GM18519 (cell line): Measurements from ENCODE around the gene SDK2.

ENCODE experiments used
- ATAC-seq: cut with Tn5 transposase; IDR thresholded peaks from one replicate; pipeline ENCODE4 v1.9.1; 2021; ENCODE audit warnings: mild to moderate bottlenecking, moderate library complexity; ENCODE audit not compliant: unreplicated experiment, low FRiP score

SDK2 gene

GRCh38 chr17:73520369-73520761 is 123.9 kb downstream of the SDK2 start:
- no peak for ATAC-seq

GRCh38 chr17:73519714-73520368 is 124.4 kb downstream of the SDK2 start:
- no peak for ATAC-seq

GRCh38 chr17:73519011-73519410 is 125.2 kb downstream of the SDK2 start:
- no peak for ATAC-seq

GRCh38 chr17:73516431-73516830 is 127.8 kb downstream of the SDK2 start:
- ATAC-seq: no peak

- ATAC-seq: no peak
Measured at GRCh38 chr17:73514146-73514863, 129.9 kb downstream of the SDK2 start.

GRCh38 chr17:73513426-73513825 is 130.8 kb downstream of the SDK2 start:
- no peak for ATAC-seq

- no peak for ATAC-seq
Measured at GRCh38 chr17:73511719-73512115, 132.5 kb downstream of the SDK2 start.

GRCh38 chr17:73510981-73511718 is 133.1 kb downstream of the SDK2 start:
- ATAC-seq: no peak

- ATAC-seq: no peak
Measured at GRCh38 chr17:73508931-73509605, 135.2 kb downstream of the SDK2 start.

GRCh38 chr17:73508057-73508930 is 136.0 kb downstream of the SDK2 start:
- no peak for ATAC-seq

GRCh38 chr17:73506470-73507435 is 137.5 kb downstream of the SDK2 start:
- no peak for ATAC-seq

GRCh38 chr17:73503560-73503959 is 140.7 kb downstream of the SDK2 start:
- no peak for ATAC-seq

GRCh38 chr17:73500414-73500999 is 143.7 kb downstream of the SDK2 start:
- no peak for ATAC-seq

- no peak for ATAC-seq
Measured at GRCh38 chr17:73498886-73499554, 145.2 kb downstream of the SDK2 start.

- no peak for ATAC-seq
Measured at GRCh38 chr17:73498176-73498575, 146.1 kb downstream of the SDK2 start.

GRCh38 chr17:73497721-73498120 is 146.5 kb downstream of the SDK2 start:
- no peak for ATAC-seq

- no peak for ATAC-seq
Measured at GRCh38 chr17:73496232-73496631, 148.0 kb downstream of the SDK2 start.

GRCh38 chr17:73495641-73496040 is 148.6 kb downstream of the SDK2 start:
- ATAC-seq: no peak
